ENCODE results near the gene KMT5C. TPM values are rescaled to one million over a fixed set of nuclear protein-coding genes. Genes with fewer than 3 reads are reported as not detected.

The KMT5C gene
- total RNA-seq, 4 donors from 2014 or later, result 27.8 to 80.8 (median 31.3) TPM

DNA sequence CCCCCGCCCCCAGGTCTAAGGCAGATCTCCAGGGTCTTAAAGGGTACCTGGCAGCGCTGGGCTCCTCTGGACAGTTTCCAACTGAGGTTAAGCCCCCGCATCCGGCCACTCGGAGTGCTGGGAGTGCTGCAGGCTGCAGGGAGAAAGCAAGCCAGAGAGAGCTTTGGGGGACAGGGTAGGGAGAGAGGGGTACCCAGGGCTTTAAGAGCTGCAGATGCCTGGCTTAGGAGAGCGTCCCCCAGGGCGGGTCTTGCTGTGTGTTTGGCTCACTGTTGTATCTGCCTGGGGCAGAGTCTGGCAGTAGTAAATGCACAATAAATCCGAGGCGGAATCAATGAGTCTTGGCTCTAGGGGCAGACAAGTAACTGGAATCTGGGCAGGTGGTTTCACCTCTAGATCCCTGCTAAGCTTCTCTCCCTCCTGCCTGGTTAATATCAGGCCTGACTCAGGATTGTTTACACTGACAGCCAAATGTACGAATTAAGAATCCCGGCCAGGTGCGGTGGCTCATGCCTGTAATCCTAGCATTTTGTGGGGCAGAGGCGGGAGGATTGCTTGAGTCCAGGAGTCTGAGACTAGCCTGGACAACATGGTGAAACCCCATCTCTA lies 15.6 kb downstream of the KMT5C start:
- H3K4me3 ChIP-seq, result no peak overlapping the region
- no peaks in the 10 kb centered on the region for H3K9me3 ChIP-seq
- TF ChIP-seq, protein P1, sequence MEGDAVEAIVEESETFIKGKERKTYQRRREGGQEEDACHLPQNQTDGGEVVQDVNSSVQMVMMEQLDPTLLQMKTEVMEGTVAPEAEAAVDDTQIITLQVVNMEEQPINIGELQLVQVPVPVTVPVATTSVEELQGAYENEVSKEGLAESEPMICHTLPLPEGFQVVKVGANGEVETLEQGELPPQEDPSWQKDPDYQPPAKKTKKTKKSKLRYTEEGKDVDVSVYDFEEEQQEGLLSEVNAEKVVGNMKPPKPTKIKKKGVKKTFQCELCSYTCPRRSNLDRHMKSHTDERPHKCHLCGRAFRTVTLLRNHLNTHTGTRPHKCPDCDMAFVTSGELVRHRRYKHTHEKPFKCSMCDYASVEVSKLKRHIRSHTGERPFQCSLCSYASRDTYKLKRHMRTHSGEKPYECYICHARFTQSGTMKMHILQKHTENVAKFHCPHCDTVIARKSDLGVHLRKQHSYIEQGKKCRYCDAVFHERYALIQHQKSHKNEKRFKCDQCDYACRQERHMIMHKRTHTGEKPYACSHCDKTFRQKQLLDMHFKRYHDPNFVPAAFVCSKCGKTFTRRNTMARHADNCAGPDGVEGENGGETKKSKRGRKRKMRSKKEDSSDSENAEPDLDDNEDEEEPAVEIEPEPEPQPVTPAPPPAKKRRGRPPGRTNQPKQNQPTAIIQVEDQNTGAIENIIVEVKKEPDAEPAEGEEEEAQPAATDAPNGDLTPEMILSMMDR (IDR thresholded peaks at IDR 0.05), result no peak
- H3K36me3 ChIP-seq, result no peaks in the 10 kb centered on the region
- 27% methylated on average over 8 of the region's 13 CpGs; no CpG with 5 or more reads in 1 of the 2 donors for WGBS, 2 donors (ENCODE audit: low coverage in 1 of 2)
- no peak overlapping the region for H3K27ac ChIP-seq
- in situ Hi-C loops (cut with MboI; ENCODE audit: low pct_ligation_motif_present in 1 of 4, low pct_unique_long_range_greater_than_20kb in 1 of 4, low sequenced_read_pairs in 3 of 4) (no loop called here), intact Hi-C loops (cut with DNase I; ENCODE audit: low total_unique reads) (no loop called here)
- H3K4me1 ChIP-seq, result peaks cover 17 to 39% (median 19%) of the 10 kb centered on the region in 4 donors
- H3K27me3 ChIP-seq, result peaks cover 63% of the 10 kb centered on the region
- DNase-seq, result no peak

DNA sequence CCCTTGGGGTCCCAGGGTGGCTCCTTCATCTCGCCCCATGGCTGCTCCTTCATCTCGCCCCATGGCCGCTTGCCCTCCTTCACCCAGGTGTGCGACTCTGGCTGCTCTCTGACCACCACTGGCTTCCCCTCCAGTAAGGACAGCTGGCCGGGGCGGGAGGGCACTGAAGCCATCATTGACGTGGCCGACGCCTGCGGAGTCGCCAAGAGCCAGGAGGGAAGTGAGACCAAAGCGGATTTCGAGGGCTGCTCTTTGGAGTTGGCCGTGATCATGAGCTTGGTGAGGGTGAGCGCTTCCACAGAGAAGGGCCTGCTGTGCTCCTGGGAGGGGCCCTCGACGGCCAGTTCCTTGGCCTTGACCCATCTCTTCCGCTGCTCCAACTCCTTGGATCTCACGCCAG lies 18.8 kb downstream of the KMT5C start:
- Histone ChIP-seq H3K27me3 (peaks cover 39% of the 10 kb centered on the region), H3K4me3 (no peak overlapping the region), H3K9me3 (no peaks in the 10 kb centered on the region), H3K36me3 (no peaks in the 10 kb centered on the region), H3K27ac (no peak overlapping the region), H3K4me1 (peaks cover 8 to 18% (median 13%) of the 10 kb centered on the region in 4 donors)
- TF ChIP-seq POLR2AphosphoS5 (IDR thresholded peaks at IDR 0.05) (no peak), POLR2A (IDR thresholded peaks at IDR 0.05) (no peak), EP300 (IDR thresholded peaks at IDR 0.05; ENCODE audit: low read depth) (no peak)
- TF ChIP-seq, protein P1 (IDR thresholded peaks at IDR 0.05), result no peak
- 96% methylated on average over 19 of the region's 19 CpGs; no CpG with 5 or more reads in 1 of the 2 donors for WGBS, 2 donors (ENCODE audit: low coverage in 1 of 2)
- in situ Hi-C loops (cut with MboI; ENCODE audit: low pct_ligation_motif_present in 1 of 4, low pct_unique_long_range_greater_than_20kb in 1 of 4, low sequenced_read_pairs in 3 of 4) (no loop called here), intact Hi-C loops (cut with DNase I; ENCODE audit: low total_unique reads) (no loop called here)
- no peak for DNase-seq

DNA sequence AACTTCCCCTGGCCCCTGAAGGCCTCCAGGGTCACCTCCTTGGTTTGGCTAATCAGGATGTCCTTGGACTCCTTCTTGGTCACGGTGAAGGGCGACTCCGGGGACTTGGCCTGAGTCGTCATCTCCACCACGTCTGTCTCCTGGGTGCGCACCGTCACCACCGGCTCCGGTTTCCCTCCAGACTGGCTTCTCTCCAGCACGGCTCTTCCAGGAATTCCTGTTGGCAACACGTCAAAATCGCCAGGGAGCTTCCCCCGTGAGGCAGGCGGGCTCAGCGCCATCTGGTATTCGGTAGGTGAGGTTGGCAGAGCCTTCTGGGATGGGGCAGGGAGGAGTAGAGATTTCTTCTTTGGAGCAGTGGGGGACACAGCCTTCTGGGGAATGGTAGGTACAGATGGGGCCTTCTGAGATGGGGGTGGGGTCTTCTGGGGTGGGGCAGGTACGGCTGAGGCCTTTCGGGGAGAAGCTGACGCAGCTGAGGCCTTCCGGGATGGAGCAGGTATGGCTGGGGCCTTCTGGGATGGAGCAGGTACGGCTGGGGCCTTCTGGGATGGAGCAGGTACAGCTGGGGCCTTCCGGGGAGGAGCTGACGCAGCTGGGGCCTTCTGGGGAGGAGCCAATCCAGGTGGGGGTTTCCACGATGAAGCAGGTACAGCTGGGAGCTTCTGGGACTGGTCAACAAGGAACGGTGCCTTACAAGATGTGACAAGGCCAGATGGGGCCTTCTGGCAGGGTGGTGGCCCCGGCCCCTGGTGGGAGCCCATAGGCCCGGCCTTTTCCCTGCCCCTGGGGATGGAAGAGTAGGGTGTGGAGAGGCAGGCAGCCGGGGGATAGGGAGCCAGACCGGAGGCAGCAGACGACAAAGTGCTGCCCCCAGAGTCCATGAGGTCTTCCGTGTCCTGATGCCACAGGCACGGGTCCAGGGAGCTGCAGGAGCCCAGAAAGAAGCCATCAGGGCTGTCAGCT lies 19.6 kb downstream of the KMT5C start:
- Histone ChIP-seq H3K27ac (no peak overlapping the region), H3K9me3 (no peaks in the 10 kb centered on the region), H3K36me3 (no peaks in the 10 kb centered on the region), H3K27me3 (peaks cover 31% of the 10 kb centered on the region), H3K4me1 (peaks cover 6 to 11% (median 6%) of the 10 kb centered on the region in 4 donors), H3K4me3 (no peak overlapping the region)
- no peak for DNase-seq
- 77 to 79% methylated on average over 7 to 32 of the region's 32 CpGs for WGBS, 2 donors (ENCODE audit: low coverage in 1 of 2)
- in situ Hi-C loops (cut with MboI; ENCODE audit: low pct_ligation_motif_present in 1 of 4, low pct_unique_long_range_greater_than_20kb in 1 of 4, low sequenced_read_pairs in 3 of 4), result no loop called here
- intact Hi-C loops (cut with DNase I; ENCODE audit: low total_unique reads), result no loop called here
- TF ChIP-seq EP300 (IDR thresholded peaks at IDR 0.05; ENCODE audit: low read depth), result no peak
- TF ChIP-seq POLR2A (IDR thresholded peaks at IDR 0.05), result no peak

DNA sequence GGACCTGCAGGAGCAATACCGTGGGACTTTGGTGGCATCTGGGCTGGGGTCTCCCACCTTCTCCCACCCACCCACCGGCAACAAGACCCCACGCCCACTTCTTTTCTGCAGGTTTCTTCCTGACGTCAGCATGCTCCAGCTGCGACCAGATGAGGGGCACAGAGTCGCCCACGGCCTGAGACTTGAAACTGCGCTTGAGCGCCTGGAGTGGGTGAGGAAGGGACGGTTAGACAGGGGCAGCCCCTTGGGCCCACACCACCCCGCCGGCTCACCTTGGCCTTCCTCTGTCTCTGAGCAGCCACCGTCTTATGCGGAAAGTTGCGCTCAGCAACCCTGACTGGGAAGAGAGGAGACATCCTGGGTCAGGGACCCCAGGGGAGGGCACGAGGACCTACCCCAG lies 21.2 kb downstream of the KMT5C start:
- Histone ChIP-seq H3K27ac (no peak overlapping the region), H3K36me3 (no peaks in the 10 kb centered on the region), H3K4me3 (no peak overlapping the region), H3K27me3 (peaks cover 14% of the 10 kb centered on the region), H3K4me1 (no peaks in the 10 kb centered on the region), H3K9me3 (no peaks in the 10 kb centered on the region)
- in situ Hi-C loops (cut with MboI; ENCODE audit: low pct_ligation_motif_present in 1 of 4, low pct_unique_long_range_greater_than_20kb in 1 of 4, low sequenced_read_pairs in 3 of 4) (no loop called here), intact Hi-C loops (cut with DNase I; ENCODE audit: low total_unique reads) (no loop called here)
- no peak for DNase-seq
- TF ChIP-seq EP300 (IDR thresholded peaks at IDR 0.05; ENCODE audit: low read depth), result no peak
- TF ChIP-seq POLR2A (IDR thresholded peaks at IDR 0.05), result no peak
- no peak for TF ChIP-seq POLR2AphosphoS5 (IDR thresholded peaks at IDR 0.05)
- TF ChIP-seq, protein P1 (IDR thresholded peaks at IDR 0.05), result no peak
- 85% methylated on average over 16 of the region's 16 CpGs; no CpG with 5 or more reads in 1 of the 2 donors for WGBS, 2 donors (ENCODE audit: low coverage in 1 of 2)
